ENCODE results near the gene GJA5.

DNA sequence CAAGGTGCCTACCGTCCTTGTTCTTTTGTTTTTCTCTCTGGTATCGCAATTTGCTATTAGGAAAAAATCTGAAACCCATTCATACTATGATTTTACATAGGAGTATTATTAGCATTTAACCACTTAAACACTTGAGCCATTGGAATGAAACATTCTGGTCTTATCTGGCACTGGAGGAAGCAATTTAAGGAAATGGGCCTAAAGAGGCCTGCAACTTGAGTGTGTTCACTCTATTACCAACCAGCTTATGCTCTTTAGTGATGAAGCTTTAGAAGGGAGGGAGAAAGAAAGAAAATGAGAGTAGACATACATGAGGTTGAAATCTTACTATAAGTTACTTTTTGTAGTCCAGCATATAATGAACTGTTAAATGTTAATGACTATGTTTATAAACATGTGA lies 5.7 kb downstream of the GJA5 start:
- TF ChIP-seq, protein P1, sequence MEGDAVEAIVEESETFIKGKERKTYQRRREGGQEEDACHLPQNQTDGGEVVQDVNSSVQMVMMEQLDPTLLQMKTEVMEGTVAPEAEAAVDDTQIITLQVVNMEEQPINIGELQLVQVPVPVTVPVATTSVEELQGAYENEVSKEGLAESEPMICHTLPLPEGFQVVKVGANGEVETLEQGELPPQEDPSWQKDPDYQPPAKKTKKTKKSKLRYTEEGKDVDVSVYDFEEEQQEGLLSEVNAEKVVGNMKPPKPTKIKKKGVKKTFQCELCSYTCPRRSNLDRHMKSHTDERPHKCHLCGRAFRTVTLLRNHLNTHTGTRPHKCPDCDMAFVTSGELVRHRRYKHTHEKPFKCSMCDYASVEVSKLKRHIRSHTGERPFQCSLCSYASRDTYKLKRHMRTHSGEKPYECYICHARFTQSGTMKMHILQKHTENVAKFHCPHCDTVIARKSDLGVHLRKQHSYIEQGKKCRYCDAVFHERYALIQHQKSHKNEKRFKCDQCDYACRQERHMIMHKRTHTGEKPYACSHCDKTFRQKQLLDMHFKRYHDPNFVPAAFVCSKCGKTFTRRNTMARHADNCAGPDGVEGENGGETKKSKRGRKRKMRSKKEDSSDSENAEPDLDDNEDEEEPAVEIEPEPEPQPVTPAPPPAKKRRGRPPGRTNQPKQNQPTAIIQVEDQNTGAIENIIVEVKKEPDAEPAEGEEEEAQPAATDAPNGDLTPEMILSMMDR (IDR thresholded peaks at IDR 0.05), result no peak
- no peak for TF ChIP-seq POLR2A (IDR thresholded peaks at IDR 0.05)
- no peak for TF ChIP-seq EP300 (IDR thresholded peaks at IDR 0.05)
